Neural crest cell (in vitro differentiated cells): ENCODE results near the gene PKN1. TPM values are rescaled to one million over a fixed set of nuclear protein-coding genes. Genes with fewer than 3 reads are reported as not detected.
"Not testable (repeated sequence)": the region's sequence is repeated elsewhere in the genome, so short reads cannot be mapped to it uniquely, and the experiment has no call there.

ENCODE experiments used
- DNase-seq: peaks from one replicate; pipeline ENCODE4 v3.0.0; 2021; ENCODE audit warnings: low read depth, mixed read lengths, low spot score
- H3K27ac Mint-ChIP-seq: one replicate; pipeline ENCODE4 v1.8.0; 2021; ENCODE audit warnings: mild to moderate bottlenecking, mixed read lengths; ENCODE audit not compliant: unreplicated experiment
- H3K27me3 Mint-ChIP-seq: 2 replicates; pipeline ENCODE4 v1.8.0; 2021; ENCODE audit warnings: low read depth, mild to moderate bottlenecking, mixed read lengths
- H3K36me3 Mint-ChIP-seq: 2 replicates; pipeline ENCODE4 v1.8.0; 2021; ENCODE audit warnings: low read depth, mild to moderate bottlenecking, mixed read lengths
- H3K4me1 Mint-ChIP-seq: 2 replicates; pipeline ENCODE4 v1.8.0; 2021; ENCODE audit warnings: mixed read lengths
- H3K4me3 Mint-ChIP-seq: one replicate; pipeline ENCODE4 v1.8.0; 2021; ENCODE audit warnings: mild to moderate bottlenecking, mixed read lengths
- H3K9me3 Mint-ChIP-seq: 2 replicates; pipeline ENCODE4 v1.8.0; 2021; ENCODE audit warnings: mixed read lengths
- CTCF ChIP-seq: fragments of 200-600 bp; sonication (generic); conservative IDR thresholded peaks from 2 replicates; pipeline ENCODE4 v1.5.0; 2021; ENCODE audit warnings: antibody characterized with exemption, mild to moderate bottlenecking
- total RNA-seq: library from RNA; stranded (reverse); gene quantifications from 2 replicates; pipeline ENCODE4 v1.2.1, GENCODE V29; 2021

PKN1 gene
- total RNA-seq, 1 donor from 2014 or later, result 126 TPM

DNA sequence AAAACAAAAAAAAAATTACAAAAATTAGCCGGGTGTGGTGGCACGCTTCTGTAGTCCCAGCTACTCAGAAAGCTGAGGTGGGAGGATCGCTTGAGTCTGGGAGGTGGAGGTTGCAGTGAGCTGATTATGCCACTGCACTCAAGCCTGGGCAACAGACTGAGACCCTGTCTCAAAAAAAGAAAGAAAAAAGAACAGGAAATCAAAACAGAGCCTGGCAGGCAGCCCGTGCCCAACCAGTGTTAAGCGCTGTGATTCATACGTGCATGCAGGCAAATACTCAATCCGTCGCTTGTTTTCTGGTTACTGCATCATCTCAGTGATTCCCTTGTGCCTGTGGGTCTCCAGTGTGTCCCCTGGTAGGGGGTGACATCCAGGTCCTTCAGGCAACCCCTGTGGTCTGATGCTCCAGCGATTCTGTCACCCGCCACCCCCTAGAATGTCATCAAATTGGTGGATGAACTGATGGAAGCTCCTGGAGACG, 32.1 kb upstream of the PKN1 start:
- Mint-ChIP-seq H3K4me3 (no peak overlapping the region), H3K27me3 (no peaks in the 10 kb centered on the region), H3K36me3 (no peaks in the 10 kb centered on the region), H3K9me3 (no peaks in the 10 kb centered on the region), H3K27ac (peak overlapping the region; percentile 83), H3K4me1 (no peaks in the 10 kb centered on the region)
- no peak for DNase-seq
- no peak for TF ChIP-seq CTCF

DNA sequence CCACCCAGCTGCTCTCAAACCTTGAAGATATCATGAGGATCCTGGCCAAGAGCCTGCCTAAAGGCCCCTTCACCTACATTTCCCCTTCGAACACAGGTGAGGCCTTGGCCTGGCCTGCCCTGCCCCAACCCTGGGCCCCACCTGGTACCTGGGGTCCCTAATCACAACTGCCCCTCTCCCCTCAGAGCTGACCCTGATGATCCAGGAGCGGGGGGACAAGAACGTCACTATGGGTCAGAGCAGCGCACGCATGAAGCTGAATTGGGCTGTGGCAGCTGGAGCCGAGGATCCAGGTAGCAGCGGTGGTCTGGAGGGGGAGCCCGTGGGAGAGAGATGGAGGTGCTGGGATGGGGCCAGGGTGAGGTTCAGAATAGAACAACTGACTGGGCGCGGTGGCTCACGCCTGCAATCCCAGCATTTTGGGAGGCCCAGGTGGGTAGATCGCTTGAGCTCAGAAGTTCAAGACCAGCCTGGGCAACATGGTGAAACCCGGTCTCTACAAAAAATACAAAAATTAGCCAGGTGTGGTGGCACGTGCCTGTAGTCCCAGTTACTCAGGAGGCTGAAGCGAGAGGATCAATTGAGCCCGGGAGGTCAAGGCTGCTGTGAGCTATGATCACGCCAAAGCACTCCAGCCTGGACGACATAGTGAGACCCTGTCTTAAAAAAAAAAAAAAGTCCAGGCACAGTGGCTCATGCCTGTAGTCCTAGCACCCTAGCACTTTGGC, 31.5 kb upstream of the PKN1 start:
- no peak overlapping the region for H3K4me3 Mint-ChIP-seq
- no peak for TF ChIP-seq CTCF
- H3K4me1 Mint-ChIP-seq, result peaks cover 5% of the 10 kb centered on the region
- H3K36me3 Mint-ChIP-seq, result no peaks in the 10 kb centered on the region
- DNase-seq, result no peak
- no peaks in the 10 kb centered on the region for H3K27me3 Mint-ChIP-seq
- no peaks in the 10 kb centered on the region for H3K9me3 Mint-ChIP-seq
- H3K27ac Mint-ChIP-seq, result no peak overlapping the region

DNA sequence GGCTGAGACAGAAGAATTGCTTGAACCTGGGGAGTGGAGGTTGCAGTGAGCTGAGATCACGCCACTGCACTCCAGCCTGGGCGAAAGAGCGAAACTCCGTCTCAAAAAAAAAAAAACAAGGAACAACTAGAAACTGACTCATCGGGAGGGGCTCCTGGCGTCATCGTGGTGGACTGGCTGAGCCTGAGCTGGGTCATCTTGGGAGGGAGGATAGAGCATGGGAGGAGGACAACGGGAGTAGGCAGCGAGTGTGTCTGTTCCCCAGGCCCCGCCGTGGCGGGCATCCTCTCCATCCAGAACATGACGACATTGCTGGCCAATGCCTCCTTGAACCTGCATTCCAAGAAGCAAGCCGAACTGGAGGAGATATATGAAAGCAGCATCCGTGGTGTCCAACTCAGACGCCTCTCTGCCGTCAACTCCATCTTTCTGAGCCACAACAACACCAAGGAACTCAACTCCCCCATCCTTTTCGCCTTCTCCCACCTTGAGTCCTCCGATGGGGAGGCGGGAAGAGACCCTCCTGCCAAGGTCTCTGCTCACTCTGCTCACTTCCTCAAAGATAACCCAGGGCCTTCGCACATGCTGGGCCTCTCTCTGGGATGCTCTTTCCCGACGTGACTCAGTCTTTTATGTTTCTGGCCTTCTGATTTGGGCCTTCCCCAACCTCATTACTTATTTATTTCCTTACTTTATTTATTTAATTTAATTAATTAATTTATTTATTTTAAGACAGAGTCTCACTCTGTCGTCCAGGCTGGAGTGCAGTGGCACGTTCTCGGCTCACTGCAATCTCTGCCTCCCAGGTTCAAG, 30.6 kb upstream of the PKN1 start:
- H3K4me1 Mint-ChIP-seq, result peaks cover 7% of the 10 kb centered on the region

GRCh38 chr19:14403145-14403930, 29.8 kb upstream of the PKN1 start:
- H3K9me3 Mint-ChIP-seq, H3K4me1 Mint-ChIP-seq, H3K27me3 Mint-ChIP-seq, H3K36me3 Mint-ChIP-seq, H3K4me3 Mint-ChIP-seq, DNase-seq, H3K27ac Mint-ChIP-seq: not testable (repeated sequence)

More for the DNA sequence above, 30.6 kb upstream of the PKN1 start:
- Mint-ChIP-seq H3K27ac (no peak overlapping the region), H3K27me3 (no peaks in the 10 kb centered on the region), H3K4me3 (no peak overlapping the region), H3K36me3 (no peaks in the 10 kb centered on the region), H3K9me3 (no peaks in the 10 kb centered on the region)
- DNase-seq, result no peak
- no peak for TF ChIP-seq CTCF

GRCh38 chr19:14404312-14404711, 28.8 kb upstream of the PKN1 start:
- no peak for DNase-seq
- H3K9me3 Mint-ChIP-seq, result no peaks in the 10 kb centered on the region
- H3K4me3 Mint-ChIP-seq, result no peak overlapping the region
- peaks cover 7% of the 10 kb centered on the region for H3K4me1 Mint-ChIP-seq
- no peaks in the 10 kb centered on the region for H3K27me3 Mint-ChIP-seq
- H3K27ac Mint-ChIP-seq, result no peak overlapping the region
- TF ChIP-seq CTCF, result no peak
- peaks cover 2% of the 10 kb centered on the region for H3K36me3 Mint-ChIP-seq
